Articular chondrocyte of knee joint (primary cell): ENCODE data around the gene PMPCA. TPM values are rescaled to one million over a fixed set of nuclear protein-coding genes. Genes with fewer than 3 reads are reported as not detected.

Experiments used
- total RNA-seq: library from RNA; depleted of rRNA; stranded (reverse); fragments of >200 nt; gene quantifications from 2 replicates; pipeline ENCODE4 v1.2.3, GENCODE V29; 2012

The PMPCA gene
- total RNA-seq: 37.2 and 47.0 TPM in 2 replicates

GRCh38 chr9:136410500-136411287 lies at the start of gene PMPCA, which contains the start of gene ENTR1:
TSS of gene PMPCA (plus strand) at chr9:136410658. CDS start at chr9:136410669, 11 bp downstream.
TSS of gene ENTR1 (minus strand) at chr9:136410614. CDS start at chr9:136410397, 217 bp downstream.

GRCh38 chr9:136363106-136363948 lies 47.1 kb upstream of the PMPCA start, which contains the start of gene DNLZ:
TSS of gene DNLZ (minus strand) at chr9:136363744. CDS start at chr9:136363714, 30 bp downstream.

DNA sequence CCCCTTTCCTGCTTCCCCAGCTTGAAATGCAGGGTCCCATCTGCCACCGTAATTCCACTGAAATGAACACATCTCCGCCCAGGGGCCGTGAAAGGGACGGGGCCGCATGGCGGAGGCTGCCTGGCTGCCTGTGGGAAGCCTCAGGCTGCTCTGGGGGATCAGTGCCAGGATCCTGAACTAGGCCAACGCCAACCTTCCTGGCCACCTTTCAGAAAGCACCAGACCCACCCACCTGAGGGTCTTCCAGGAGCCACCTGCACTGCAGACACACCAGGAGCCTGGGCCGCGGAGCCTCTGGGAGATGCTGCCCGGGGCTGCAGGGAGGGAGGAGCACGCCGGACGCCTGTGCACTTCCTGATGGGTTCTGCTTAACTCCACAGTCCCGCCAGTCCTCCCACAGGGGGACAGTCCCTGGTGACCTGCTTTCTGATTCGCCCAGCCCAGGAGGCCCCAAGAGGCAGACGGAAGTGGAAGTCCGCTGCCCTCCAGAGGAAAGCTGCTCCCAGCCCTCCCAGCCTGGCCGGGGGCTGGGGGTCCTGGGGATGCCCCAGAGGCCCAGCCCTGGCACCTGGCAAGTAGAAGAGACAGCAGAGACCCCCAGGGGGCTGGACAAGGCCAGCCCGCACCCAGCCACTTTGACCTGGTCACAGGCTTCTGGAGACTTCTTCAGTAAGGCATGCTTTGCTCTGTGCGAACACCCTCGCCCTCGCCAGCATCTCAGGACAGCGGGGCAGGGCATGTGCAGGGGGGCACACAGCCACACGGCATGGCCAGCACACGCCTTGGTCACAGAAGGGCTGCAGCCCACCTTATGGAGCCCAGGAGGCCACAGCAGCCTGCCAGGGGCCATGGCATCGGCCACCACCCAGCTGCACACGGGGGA lies 36.9 kb upstream of the PMPCA start, which contains the start of gene CARD9:
CARD9 (minus strand) TSS at position 370 of the 883 bp plus-strand sequence. CDS start 1,591 bp downstream, outside the sequence.

DNA sequence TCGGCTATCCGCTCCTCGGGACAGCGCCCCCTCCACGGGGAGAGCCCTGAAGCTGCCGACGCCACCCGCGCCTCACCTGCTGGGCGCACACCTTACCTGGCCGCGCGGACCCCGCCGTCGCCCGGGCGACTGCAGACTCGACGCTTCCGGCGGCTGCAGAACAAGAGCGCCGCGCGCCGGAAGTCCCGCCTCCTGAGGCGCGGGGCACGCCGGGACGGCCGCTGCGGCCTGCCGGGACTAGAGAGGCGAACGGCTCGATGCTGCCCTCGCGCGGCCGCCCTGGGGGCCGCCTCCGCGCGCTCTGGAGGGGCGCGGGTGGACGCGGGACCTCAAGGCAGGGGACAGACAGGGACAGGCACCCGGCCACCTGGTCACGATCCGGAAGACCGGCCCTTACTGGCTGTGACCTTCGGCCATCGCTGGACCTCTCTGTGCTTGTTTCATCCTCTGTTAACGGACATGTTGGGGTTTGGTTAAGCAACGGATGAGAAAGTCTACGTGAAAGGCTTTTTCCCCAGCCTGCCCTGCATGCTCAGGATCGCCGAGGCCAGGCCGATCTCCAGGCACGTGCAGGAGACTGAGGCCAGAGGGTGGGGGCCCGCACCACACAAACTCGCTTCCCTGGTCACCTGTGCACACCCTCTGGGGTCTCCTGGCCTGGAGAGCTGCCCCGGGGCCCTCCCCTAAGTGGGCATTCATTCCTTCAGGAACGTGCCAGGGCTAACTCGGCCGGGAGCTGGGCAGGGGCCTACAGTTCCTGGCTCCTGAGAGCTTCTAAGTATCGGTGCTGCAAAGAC lies 10.2 kb upstream of the PMPCA start, which contains the start of gene SNAPC4:
SNAPC4 (minus strand) TSS at position 133 of the 797 bp plus-strand sequence. CDS start 1,742 bp downstream, outside the sequence.

DNA sequence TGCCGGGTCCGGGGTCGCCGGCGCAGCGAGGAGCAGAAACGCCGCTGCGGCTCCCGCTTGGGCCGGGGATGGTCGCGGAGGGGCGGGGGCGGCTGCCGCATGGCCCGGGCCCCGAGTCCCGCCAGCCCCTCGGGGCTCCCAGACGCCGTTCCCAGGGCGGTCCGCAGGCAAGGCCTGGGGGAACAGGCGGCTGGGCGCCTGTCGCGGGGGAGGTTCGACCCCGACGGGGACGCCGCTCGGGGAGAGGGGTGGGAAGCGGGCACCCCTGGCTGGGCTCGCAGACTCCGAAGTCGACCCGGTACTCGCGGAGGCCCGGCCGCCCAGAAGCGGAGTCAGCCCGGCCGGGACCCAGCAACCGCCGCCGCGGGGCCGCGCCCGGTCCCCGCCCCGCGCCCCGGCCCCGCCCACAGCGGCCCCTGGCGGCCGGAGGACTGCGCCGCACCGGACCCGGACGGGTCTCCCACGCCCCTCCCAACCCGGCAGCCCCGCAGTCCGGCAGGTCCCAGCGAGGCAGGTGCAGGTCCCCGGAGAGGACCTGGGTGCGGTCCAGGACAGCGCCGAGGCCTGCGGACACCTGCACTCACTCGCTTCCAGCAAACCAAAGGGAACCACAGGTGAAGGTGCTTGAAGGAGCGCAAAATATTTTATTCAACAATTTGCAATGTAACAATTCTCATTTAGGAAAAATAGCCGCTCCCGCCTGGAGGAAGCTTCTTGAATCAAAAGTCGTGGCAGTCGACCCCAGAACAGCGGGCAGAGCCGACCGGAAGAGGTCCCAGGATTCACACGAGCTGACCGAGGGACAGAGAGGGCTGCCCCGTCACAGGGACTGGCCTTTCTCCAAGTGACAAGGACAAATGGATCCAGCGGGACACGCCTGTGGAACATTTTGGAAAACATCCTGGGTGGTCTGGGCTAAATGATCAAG lies 29.3 kb downstream of the PMPCA start, which contains the start of gene INPP5E:
INPP5E (minus strand) TSS at position 365 of the 928 bp plus-strand sequence. CDS start 426 bp downstream, outside the sequence.

Other genes with a start within 250 kb of the PMPCA start
- not detected in 2 replicates for gene LHX3, start 205.5 kb upstream of the PMPCA start, total RNA-seq
- gene QSOX2, start 164.8 kb upstream of the PMPCA start, total RNA-seq: 7.6 and 8.6 TPM in 2 replicates
- under 0.01 and 0.11 TPM in 2 replicates for gene CCDC187, start 106.6 kb upstream of the PMPCA start, total RNA-seq
- 36.5 and 44.3 TPM in 2 replicates for gene GPSM1, start 83.1 kb upstream of the PMPCA start, total RNA-seq
- 4.6 and 5.9 TPM in 2 replicates for gene DNLZ, start 46.9 kb upstream of the PMPCA start, total RNA-seq
- 1.5 and 2.9 TPM in 2 replicates for gene CARD9, start 37.0 kb upstream of the PMPCA start, total RNA-seq
- 5.7 and 7.2 TPM in 2 replicates for gene SNAPC4, start 10.5 kb upstream of the PMPCA start, total RNA-seq
- gene ENTR1, start within 50 bp of the PMPCA start, total RNA-seq: 20.8 and 22.6 TPM in 2 replicates
- 7.0 and 8.0 TPM in 2 replicates for gene INPP5E, start 29.2 kb downstream of the PMPCA start, total RNA-seq
- gene SEC16A, start 72.4 kb downstream of the PMPCA start, total RNA-seq: 36.2 and 37.5 TPM in 2 replicates
- gene NOTCH1, start 135.4 kb downstream of the PMPCA start, total RNA-seq: 11.3 and 11.6 TPM in 2 replicates